ENCODE data around the gene CHORDC1. TPM values are rescaled to one million over a fixed set of nuclear protein-coding genes. Genes with fewer than 3 reads are reported as not detected.
A peak's percentile ranks its signal among the peaks of the same experiment; 100 is the strongest.

The CHORDC1 gene
- total and polyA plus RNA-seq, 2 donors (not counting 3 experiments of a cell fraction or from before 2014, with no cell fraction given) = 30.3 to 56.8 TPM

DNA sequence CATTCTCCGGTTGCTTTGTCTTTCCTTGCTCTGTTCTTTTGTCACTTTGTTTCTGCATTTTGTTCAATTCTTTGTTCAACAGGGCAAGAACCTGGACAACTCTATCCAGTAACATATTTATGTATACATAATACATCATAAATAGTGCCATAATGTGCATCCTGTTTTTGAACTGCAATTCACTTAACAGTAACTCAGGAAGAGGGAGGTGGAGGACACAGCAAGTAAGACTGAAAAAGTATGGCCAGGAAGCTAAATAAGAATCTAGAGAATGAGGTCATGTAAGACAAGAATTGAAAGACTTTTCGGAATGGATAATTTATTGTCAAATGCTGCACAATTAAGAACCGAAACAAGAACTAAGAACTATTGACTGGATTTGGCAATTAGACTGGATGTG, 29.2 kb upstream of the CHORDC1 start:
- no TSS peak for BruUV-seq (replicated peaks)
- no peak for TF ChIP-seq FOS (IDR thresholded peaks at IDR 0.05; ENCODE audit: borderline replicate concordance, insufficient read depth, low read length)
- TF ChIP-seq, protein P1, sequence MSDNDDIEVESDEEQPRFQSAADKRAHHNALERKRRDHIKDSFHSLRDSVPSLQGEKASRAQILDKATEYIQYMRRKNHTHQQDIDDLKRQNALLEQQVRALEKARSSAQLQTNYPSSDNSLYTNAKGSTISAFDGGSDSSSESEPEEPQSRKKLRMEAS (IDR thresholded peaks at IDR 0.05; ENCODE audit: insufficient read depth, insufficient read length) = no peak
- TF ChIP-seq POLR2AphosphoS5 (IDR thresholded peaks at IDR 0.05; ENCODE audit: insufficient read depth, low read depth, low read length) = no peak
- no peak for TF ChIP-seq EZH2 (IDR thresholded peaks at IDR 0.05; ENCODE audit: borderline replicate concordance, low read depth, low read length, severe bottlenecking)
- no peak for TF ChIP-seq MYC (IDR thresholded peaks at IDR 0.05; ENCODE audit: low read depth, low read length)
- TF ChIP-seq CTCF (IDR thresholded peaks at IDR 0.05; ENCODE audit: extremely low read depth in 1 of 2, insufficient read depth in 1 of 2, low read depth in 1 of 2, low read length in 2 of 2) = no peak
- TF ChIP-seq JUN (IDR thresholded peaks at IDR 0.05; ENCODE audit: borderline replicate concordance, insufficient read depth, insufficient read length, low read depth) = no peak
- no peak for TF ChIP-seq GATA2 (IDR thresholded peaks at IDR 0.05; ENCODE audit: insufficient read depth, insufficient read length, low read depth, low read length)
- no peak for TF ChIP-seq POLR2A (IDR thresholded peaks at IDR 0.05; ENCODE audit: low read depth, low read length)
- intact Hi-C loops (cut with micrococcal nuclease) = loop anchor here (5.0 kb wide), 1 partner anchor 995 kb away; no protein-coding TSS in a partner anchor
- H3K9me1 ChIP-seq (replicated peaks; ENCODE audit: control insufficient read depth, extremely low read depth, insufficient read depth, low read length) = no peaks in the 10 kb centered on the region
- no peaks in the 10 kb centered on the region for H3K4me1 ChIP-seq (ENCODE audit: control insufficient read depth, extremely low read depth, insufficient read depth, low read length)
- dilution Hi-C loops (cut with MboI; ENCODE audit: extremely low pct_ligation_motif_present, low sequenced_read_pairs) = no loop called here
- H2AFZ ChIP-seq (ENCODE audit: low read depth, low read length) = peak overlapping the region; percentile 1
- no peaks in the 10 kb centered on the region for H3K36me3 ChIP-seq (ENCODE audit: control insufficient read depth in 2 of 2, extremely low read depth in 1 of 2, insufficient read depth in 2 of 2, low read length in 2 of 2)
- H3K9me3 ChIP-seq (replicated peaks; ENCODE audit: control insufficient read depth, insufficient read depth, low read length) = no peaks in the 10 kb centered on the region
- H3K27me3 ChIP-seq (ENCODE audit: control insufficient read depth in 2 of 2, insufficient read depth in 2 of 2, low read length in 2 of 2) = no peaks in the 10 kb centered on the region
- DNase-seq (ENCODE audit: low read depth, low spot score) = peak; percentile 58
- H4K20me1 ChIP-seq (replicated peaks; ENCODE audit: control insufficient read depth, extremely low read depth, insufficient read depth, low read length) = no peaks in the 10 kb centered on the region
- H3K9ac ChIP-seq (replicated peaks; ENCODE audit: extremely low read depth, insufficient read depth, low read length) = no peak overlapping the region
- POLR2A ChIA-PET = no interaction called here
- no peak for FAIRE-seq
- CTCF ChIA-PET = no interaction called here
- H3K79me2 ChIP-seq (ENCODE audit: control insufficient read depth, insufficient read depth, low read length) = no peaks in the 10 kb centered on the region
- no peak overlapping the region for H3K4me3 ChIP-seq (replicated peaks in 1 of 3; ENCODE audit: insufficient read depth in 1 of 3, low read depth in 1 of 3, low read length in 3 of 3)
- no peak overlapping the region for H3K4me2 ChIP-seq (ENCODE audit: insufficient read depth, low read length)
- no peak overlapping the region for H3K27ac ChIP-seq (ENCODE audit: insufficient read depth, low read depth, low read length)

Data from endothelial cell of umbilical vein (primary cell).